Ramos (cell line): Measurements from ENCODE around the gene CTNNA3.
"Not testable (repeated sequence)": the region's sequence is repeated elsewhere in the genome, so short reads cannot be mapped to it uniquely, and the experiment has no call there.

Experiments used
- in situ Hi-C: fragments of 300-500 bp; cut with MboI; formaldehyde crosslinking; loops from one replicate; pipeline ENCODE4 v1.14.3; 2022; ENCODE audit warnings: low sequenced_read_pairs; ENCODE audit not compliant: unreplicated experiment

Gene CTNNA3

DNA sequence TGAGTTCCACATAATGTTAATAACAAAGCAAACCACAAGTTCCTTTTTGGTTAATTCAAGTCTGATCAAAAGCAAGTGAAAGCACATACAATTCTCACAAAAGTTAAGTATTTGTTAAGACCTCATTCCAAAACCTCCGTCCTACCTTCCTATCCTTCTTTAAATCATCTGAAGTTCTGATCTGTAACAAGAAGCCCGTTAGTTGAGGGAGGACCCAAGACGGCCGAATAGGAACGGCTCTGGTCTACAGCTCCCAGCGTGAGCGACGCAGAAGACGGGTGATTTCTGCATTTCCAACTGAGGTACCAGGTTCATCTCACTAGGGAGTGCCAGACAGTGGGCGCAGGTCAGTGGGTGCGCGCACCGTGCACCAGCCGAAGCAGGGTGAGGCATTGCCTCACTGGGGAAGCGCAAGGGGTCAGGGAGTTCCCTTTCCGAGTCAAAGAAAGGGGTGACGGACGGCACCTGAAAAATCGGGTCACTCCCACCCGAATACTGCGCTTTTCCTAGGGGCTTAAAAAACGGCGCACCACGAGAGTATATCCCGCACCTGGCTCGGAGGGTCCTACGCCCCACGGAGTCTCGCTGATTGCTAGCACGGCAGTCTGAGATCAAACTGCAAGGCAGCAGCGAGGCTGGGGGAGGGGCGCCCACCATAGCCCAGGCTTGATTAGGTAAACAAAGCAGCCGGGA is 309.0 kb downstream of the CTNNA3 start:
- in situ Hi-C loops, result not testable (repeated sequence)

DNA sequence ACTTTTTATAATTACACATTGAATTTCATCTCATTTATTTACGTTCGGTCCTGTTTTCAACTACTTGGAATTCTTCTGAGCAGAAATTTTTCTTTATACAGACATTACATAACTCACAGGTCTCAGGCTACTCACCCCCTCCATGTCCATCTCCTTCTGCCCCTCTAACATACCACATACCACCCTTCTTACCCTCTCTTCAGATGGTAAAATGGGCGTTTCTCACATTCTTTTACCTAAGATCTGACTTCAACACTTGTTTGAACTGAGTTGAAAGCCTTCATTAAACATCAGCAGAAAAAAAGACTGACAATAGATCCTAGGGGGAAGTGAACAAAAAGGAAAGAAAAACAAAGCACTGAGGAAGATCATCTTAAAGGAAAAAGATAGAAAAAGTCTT is 309.7 kb downstream of the CTNNA3 start:
- in situ Hi-C loops, result no loop called here

DNA sequence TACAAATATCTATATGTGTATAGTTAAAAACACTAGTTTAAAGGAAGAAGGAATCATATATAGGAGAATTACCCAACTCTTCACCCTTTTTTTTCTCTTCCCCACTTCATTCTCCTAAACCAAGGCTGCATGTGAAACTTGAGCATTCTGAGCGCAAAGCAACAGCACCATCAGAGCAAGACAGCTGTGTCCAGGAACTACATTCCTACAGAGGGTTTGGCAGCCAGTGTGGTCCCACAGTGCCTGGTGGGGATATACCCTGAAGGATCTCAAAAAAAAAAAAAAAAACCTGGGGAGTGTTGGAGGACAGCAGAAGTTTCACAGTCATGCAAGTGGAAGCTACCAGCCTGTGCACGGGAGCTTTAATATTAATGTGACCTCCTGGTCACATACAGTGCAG is 310.4 kb downstream of the CTNNA3 start:
- in situ Hi-C loops, result no loop called here

DNA sequence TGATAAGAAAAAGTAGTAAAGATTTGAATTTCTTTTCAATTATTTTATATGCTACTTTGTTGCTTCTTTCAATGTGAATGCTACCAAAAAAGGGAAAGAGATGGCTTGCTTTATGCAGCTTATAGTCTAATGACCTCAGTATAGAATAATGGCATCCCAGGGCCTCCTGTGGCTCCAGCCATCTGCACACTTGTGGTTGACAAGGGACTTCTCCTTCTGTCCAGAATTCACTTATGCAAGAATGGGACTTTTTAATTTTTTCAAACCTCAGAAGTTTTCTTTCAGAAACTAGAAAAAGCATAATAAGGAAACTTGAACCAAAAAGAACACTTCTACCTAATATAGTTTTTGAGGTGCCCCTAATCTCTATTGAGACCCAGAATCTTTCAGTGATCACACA is 310.9 kb downstream of the CTNNA3 start:
- in situ Hi-C loops, result no loop called here

DNA sequence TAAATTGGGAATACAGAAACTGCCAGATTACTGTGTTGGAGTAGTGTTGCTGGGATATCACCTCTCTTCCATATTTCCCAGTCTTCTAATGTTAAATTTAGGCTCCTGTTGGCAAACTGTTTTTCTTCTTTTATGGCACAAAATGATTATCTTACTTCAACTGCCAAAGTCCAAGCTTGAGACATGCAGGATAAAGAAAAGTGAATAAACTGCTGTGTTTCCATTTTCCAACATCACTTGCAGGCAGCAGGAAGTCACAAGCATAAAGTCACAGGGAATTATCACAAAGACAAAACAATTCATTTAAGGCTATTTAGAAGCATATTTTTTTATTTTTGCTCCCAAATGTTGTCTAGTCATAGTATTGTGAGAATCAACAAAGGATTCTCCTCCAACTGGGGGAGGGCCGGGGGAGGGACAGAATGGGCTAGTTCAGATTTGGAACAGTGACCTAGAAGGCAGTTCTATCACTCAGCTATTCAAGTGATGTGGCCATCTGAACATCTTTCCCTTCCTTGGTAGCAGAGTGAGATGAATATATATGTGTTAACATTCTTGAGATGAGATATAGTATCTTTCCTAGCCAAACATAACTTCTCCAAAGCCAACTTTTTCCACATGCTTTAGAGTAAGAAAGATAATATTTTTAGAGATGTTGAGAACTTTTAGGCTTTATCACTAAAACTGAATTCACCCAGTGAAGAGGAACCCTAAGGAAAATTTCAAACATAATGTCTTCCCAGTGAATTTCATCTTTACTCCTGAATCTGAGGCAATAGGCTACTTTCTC is 364.7 kb downstream of the CTNNA3 start:
- in situ Hi-C loops, result no loop called here

DNA sequence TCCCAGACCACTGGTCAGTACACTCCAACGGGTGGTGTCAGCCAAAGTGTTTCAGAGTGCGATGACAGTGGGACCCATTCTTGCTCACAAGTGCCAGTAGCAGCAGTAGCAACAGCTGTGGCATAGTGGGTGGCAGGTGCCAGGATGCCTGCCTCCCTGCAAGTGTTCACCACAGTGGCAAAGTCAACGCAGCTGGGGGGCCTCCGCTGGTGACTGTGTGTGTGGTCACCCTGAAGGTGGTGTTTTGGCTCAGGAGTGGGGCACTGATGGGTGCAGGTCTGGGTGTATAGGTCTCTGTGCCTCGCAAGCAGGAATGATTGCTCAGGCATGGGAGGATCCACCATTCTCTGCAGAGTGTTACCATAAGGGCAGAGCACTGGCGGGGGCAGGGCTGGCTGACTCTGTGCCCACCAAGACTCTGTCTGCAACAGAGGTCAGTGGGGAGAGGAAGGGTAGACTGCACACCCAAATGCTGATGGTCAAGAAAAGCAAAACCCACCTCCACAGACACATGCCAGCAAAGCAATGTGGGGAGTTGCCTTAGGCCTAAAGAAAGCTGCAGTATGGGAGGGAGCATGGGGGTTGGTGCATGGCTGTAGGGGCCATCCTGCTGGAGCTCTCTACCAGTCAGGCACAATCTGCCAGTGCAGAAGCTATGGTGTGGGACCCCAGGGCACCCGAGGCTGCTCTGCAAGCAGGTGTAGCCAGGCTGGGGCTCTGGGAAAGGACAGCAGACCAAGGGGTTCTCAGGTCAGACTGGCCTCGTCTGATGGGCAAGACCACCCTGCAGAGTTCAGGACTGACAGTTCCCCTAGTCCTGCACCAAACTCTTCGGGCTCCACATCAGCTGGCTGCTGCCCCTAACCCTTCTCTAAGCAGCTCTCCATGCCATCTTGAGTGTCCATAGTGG is 368.1 kb downstream of the CTNNA3 start:
- in situ Hi-C loops, result no loop called here

DNA sequence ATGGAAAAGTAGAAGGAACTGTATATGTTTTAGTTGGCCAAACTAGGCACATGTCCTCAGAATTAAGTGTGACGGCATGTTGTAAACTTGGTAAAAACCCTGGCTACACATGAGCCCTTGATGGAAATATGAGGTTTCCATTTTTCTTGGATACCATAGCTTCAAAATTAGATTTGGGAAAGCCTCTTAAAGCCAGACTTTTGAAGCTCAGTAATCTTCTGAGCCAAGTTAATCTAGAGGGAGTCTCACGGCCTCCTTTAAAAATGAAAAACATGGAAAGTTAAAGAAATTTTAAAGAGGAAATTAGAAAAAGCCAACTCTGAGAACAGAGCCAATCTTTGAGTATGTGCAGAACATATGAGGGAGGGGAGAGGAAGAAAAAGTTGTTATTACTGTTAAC is 376.0 kb downstream of the CTNNA3 start:
- in situ Hi-C loops, result no loop called here

DNA sequence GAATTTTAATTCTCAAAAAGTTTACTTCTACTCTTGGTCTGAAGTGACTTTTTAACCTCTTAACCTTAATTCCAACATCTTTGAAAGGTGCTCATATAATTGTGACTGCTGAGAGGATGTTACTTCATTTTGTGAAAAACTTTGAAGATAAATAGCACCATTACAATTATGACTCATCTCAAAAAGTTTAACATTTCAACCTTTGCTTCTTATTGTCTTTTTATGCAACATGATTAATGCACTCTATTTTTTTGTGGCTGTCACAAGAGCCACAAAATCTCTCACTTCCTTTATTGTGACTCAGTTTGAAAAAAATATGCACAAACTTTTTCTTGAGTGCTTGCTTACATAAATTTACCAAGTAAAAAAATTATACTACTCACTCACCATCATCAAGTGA is 387.1 kb downstream of the CTNNA3 start:
- in situ Hi-C loops, result no loop called here

DNA sequence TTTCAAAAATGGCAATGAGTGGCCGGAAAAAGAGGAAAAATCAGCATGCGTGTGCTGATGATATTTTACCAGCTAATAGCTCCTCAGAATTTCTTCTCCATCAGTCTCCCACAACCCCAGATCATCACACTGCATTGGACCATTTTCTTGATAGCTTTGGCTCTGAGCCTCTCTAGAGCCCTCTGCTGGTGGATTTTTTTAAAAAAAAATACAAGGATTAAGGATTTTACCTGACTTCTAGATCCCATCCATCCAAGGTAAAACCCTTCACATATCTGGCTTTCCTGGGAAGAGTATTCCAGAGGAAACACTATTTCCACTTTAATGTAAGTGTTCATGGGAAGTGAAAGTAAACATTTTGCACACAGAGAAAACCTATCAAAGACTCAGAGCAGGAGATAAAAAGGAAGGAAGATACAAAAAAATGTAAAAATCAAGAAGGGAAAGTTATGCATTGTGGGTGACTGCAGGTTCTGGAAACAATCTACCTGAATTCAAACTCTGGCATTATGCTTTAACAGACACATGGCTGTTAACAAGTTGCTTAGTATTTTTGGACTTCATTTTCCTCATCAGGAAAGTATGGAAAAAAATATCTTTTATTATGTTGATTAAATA is 389.3 kb downstream of the CTNNA3 start:
- in situ Hi-C loops, result no loop called here

DNA sequence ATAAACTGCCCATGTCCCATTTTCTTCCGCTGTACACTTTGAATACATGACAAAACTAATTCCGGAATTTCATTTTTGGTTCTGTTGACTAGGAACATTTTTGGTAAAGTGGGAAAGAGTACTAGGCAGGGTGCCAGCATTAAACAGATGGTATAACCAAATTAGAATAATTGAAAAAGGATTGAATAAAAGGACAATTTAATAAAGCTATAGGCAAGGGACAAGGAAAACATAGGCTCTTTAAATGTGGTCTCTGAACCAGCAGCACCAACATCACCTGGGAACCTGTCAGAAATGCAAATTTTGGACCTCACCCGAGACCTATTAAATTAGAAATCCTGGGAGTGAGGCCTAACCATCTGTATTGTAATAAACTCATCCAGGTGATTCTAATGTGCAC is 393.3 kb downstream of the CTNNA3 start:
- in situ Hi-C loops, result no loop called here

DNA sequence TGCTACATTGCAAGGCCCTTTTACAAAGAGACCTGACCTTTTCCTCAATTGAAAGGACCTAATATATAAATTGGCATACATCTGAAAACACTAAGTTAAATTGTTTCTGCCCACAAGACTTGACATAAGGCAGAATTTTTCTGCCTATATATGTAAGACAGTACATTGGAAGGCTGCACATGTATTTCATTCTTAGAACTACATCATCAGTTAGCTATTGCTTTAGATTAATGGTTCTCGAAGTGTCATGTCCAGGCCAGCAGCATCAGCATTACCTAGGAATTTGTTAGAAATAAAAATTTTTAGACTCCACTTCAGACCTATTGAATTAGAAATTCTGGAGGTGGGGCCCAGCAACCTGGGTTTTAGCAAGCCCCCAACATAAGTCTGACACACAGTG is 396.2 kb downstream of the CTNNA3 start:
- in situ Hi-C loops, result no loop called here

DNA sequence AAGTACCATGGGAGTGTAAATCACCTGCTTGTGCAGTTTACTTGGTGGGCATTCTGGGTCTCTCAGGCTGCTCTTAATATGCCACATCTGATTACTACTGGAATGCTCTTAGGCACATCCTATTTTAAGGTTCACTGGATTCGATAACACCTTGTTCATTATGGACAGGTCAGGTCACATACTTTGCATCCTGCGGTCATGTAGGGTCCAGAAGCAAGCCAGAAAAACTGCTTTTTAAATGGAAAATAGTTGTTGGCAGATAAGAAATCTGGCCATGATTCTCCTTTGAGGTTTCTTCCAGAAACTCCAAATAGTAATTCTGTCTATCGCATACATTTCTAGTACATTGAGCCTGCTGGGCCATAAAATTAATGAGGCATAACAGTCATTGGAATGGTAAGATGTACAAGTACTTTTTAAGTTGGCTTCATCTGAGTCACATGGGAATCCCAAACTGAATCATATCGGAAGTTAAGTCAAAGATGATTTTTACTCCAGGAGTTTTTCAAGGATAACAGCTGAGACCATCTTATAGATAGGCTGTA is 398.3 kb downstream of the CTNNA3 start:
- in situ Hi-C loops, result no loop called here

DNA sequence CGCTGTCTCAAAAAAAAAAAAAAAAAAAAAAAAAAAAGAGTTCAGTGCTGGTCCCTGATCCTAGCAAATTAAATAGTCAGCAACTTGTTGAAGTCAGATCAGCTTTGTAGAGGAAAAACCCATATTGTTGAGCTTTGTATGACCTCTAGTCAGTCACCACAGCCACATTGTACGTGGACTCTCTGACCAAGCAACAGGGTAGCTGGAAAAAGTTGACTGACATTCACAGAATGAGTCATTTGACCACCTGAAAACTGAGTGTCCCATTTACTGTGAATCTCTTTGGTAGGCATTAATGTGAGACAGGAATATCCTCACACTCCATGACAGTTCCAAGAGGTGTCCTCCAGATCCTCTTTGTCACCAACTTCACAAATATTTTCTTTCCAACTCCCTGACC is 399.1 kb downstream of the CTNNA3 start:
- in situ Hi-C loops, result no loop called here

DNA sequence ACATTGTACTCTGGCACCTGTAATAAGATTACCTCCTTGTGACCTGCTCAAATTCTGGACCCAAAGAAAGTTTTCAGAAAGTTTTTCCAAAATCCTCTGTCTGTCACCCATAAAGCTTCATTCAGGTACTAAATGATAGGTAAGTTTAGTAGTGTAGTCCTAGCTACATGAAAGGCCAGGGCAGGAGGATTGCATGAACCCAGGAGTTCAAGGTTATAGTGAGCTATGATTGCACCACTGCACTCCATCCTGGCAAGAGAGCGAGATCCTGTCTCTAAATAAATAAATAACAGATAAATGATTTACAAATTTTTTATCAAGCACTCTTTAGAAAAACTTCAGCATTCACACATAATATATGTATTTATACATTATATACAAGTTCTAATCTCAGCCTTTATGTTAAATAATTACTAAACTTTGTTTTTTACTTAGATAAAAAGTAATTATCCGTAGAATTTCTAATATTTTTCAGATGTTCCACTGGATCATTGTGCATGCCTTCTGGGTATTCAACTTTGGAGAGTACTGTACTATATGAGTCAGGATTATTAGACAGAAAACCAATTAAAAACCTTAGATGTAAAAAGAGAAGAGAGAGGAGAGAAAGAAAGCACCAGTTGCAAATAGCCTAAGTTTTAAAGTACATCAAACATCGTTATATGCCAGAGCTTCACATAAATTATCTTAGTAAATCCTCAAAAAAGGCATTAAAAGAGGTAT is 407.1 kb downstream of the CTNNA3 start:
- in situ Hi-C loops, result no loop called here

DNA sequence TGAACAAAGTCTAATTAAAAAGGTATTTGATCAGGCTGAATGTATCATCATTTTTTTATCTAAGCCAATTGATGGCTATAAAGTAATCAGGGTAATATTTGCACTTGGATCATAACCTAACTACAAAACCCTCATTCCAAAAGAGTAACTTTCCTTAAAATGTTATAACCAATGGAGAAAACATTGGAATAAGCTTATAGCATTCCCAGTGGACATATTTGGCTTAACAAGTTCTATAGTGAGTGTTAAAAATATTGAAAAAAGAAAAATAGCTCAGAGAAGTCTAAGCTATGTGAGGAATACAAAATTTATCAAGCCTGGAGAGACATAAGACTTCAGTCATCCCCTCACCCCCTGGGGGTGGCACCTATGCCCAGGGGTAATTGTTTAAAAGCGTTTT is 411.4 kb downstream of the CTNNA3 start:
- in situ Hi-C loops, result no loop called here

DNA sequence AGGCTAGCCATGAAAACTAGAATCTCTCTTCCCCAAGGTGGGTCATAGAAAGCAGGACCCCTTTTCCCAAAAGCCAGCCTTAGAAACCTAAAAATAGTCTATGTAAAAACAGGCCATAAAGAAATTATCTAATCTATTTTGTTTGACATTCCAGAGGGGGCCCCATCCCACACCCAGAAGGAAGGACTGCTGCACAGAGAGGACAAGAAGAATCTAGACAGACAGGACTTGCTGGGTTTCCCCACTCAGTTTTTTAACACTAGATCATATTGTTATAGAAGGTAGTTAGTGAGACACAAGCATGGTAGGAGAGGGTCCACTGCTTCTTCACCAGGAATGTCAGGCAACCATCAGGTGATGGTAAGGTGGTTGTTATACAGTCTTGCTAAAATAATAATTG is 413.1 kb downstream of the CTNNA3 start:
- in situ Hi-C loops, result no loop called here

DNA sequence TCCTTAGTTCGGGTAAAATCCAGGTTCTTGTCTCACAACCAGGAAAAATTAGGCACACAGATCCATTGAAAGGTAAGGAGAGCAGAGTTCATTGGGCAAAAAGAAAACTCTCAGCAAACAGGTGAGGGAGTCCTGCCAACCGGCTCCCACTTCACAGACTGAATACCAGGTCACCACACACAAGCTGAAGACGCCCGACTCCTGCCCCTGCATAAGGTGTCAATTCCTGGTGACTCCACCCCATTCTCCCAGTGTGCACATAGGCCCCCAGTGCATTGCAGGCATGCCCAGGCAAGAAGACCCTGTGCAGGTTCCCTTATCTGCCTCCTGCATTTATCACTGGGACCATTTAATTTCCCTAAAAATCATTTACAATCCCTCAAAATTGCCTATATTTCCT is 415.6 kb downstream of the CTNNA3 start:
- in situ Hi-C loops, result no loop called here

DNA sequence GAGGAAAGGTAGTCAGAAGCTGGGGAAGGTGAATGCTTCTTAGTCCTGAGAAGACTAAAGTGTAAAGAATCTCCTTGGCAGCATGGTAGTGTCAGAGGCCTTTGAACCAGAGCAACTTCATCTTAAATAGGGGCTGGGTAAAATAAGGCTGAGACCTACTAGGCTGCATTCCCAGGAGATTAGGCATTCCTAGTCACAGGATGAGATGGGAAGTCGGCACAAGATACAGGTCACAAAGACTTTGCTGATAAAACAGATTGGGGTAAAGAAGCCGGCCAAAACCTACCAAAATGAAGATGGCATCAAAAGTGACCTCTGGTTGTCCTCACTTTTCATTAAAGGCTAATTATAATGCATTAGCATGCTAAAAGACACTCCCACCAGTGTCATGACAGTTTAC is 418.6 kb downstream of the CTNNA3 start:
- in situ Hi-C loops, result no loop called here

DNA sequence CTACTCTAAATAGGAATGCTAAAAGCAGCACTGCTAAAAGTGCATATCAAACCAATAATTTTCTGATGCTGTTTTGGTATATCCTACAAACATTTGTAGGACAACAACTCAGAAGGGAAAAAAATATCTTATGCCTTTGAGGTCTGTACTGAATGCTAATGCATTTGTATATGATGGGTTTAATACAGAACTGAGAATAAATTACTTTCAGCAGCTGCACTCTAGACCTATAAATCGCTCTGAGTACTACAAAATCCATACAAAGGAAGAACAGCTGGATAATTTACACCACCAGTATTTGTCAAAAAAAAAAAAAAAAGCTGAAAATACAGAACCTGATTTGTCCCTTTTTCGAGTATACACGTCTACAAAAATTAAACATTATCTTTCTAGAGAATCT is 426.2 kb downstream of the CTNNA3 start:
- in situ Hi-C loops, result no loop called here

DNA sequence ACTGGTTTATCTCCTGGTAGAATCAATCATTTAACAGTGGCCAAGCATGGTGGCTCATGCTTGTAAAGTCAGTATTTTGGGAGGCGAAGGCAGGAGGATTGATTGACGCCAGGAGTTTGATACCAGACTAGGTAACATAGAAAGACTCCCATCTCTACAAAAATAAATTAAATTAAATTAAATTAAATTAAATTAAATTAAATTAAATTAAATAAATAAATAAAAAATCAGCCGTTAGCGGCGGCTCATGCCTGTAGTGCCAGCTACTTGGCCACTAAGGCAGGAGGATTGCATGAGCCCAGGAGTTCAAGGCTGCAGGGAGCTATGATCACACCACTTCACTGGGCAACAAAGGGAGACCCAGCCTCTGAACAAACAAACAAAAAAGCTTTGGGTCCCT is 427.8 kb downstream of the CTNNA3 start:
- in situ Hi-C loops, result no loop called here
